Ascending aorta (tissue), 2 donors: ENCODE results near the gene NAA10. TPM values are rescaled to one million over a fixed set of nuclear protein-coding genes. Genes with fewer than 3 reads are reported as not detected.

ENCODE experiments used
- DNase-seq, 2 donors: peaks; one replicate each; pipeline ENCODE4 v3.0.0-alpha.2; 2019; ENCODE audit warnings: low spot score in 2 of 2
- H3K27ac ChIP-seq, 2 donors: fragments of 200-600 bp; sonication (generic); one replicate each; pipeline ENCODE4 v1.5.1; 2016 to 2017; ENCODE audit warnings: mild to moderate bottlenecking in 1 of 2
- H3K27me3 ChIP-seq: fragments of 200-600 bp; sonication (generic); one replicate; pipeline ENCODE4 v1.5.1; 2017
- H3K36me3 ChIP-seq, 2 donors: fragments of 200-600 bp; sonication (generic); one replicate each; pipeline ENCODE4 v1.5.1; 2016
- H3K4me1 ChIP-seq, 2 donors: fragments of 200-600 bp; sonication (generic); one replicate each; pipeline ENCODE4 v1.5.1; 2016 to 2017; ENCODE audit warnings: mild to moderate bottlenecking in 1 of 2
- H3K4me3 ChIP-seq, 2 donors: fragments of 200-600 bp; sonication (generic); one replicate each; pipeline ENCODE4 v1.5.1; 2016 to 2017; ENCODE audit warnings: mild to moderate bottlenecking in 1 of 2
- H3K9me3 ChIP-seq, 2 donors: fragments of 200-600 bp; sonication (generic); one replicate each; pipeline ENCODE4 v1.5.1; 2016
- CTCF ChIP-seq, 3 experiments: fragments of 200-600 bp in 2 of 3; fragments of 450-650 bp in 1 of 3; sonication (generic) in 2 of 3; IDR thresholded peaks; one replicate each; pipeline ENCODE4 v1.5.1; 2016 to 2019; ENCODE audit warnings: antibody characterized with exemption in 3 of 3, mild to moderate bottlenecking in 1 of 3, moderate library complexity in 1 of 3
- intact Hi-C: fragments of 100-400 bp; cut with DNase I; formaldehyde crosslinking; loops from one replicate; pipeline ENCODE4 v1.15.1; 2023
- total RNA-seq: library from RNA; depleted of rRNA; stranded (reverse); fragments of >200 nt; gene quantifications from one replicate; pipeline ENCODE4 v1.1.0, GENCODE V29; 2016

The NAA10 gene
- total RNA-seq, 1 donor from 2014 or later, result 155 TPM

- H3K36me3 ChIP-seq, result peaks cover 75 to 94% of the 10 kb centered on the region in 2 donors
- H3K4me1 ChIP-seq, result peaks cover 0 to 3% of the 10 kb centered on the region in 2 donors
- intact Hi-C loops, result loop anchor here (10.0 kb wide), 1 partner anchor 444 kb away; the partner anchor contains the start of gene ATP2B3
- no peak overlapping the region for H3K4me3 ChIP-seq
- no peak for DNase-seq
- no peak for TF ChIP-seq CTCF (IDR thresholded peaks at IDR 0.05)
- no peak overlapping the region for H3K27ac ChIP-seq
- no peaks in the 10 kb centered on the region for H3K27me3 ChIP-seq
- H3K9me3 ChIP-seq, result no peaks in the 10 kb centered on the region
These were observed 23.8 kb upstream of the NAA10 start for GRCh38 chrX:153958605-153959004.

DNA sequence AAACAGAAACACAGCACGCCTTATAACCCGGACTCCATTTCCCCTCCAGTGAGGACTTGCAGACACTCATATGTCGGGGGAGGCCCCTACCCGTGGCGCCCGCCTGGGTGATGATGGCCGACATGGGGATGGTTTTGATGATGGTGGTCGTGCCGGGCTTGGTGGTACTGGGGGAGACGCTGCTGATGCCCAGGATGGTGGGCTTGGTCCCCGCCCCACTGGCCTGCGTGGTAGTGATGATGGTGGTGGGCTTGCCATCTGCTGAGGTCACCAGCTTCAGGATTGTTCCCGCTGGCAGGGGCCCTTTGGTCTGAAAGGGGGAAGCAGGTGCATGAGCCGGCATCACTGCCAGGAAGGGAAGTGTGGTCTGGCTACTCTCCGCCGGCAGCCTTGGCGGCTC lies 22.4 kb upstream of the NAA10 start:
- peak overlapping the region in 1 of 2 donors; percentile 5 for H3K27ac ChIP-seq
- H3K9me3 ChIP-seq, result no peaks in the 10 kb centered on the region
- no peak for DNase-seq
- no peak for TF ChIP-seq CTCF (IDR thresholded peaks at IDR 0.05)
- H3K27me3 ChIP-seq, result no peaks in the 10 kb centered on the region
- no peak overlapping the region for H3K4me3 ChIP-seq
- intact Hi-C loops, result loop anchor here (10.0 kb wide), 1 partner anchor 442 kb away; the partner anchor contains the start of gene ATP2B3
- peaks cover 4 to 13% of the 10 kb centered on the region in 2 donors for H3K4me1 ChIP-seq
- H3K36me3 ChIP-seq, result peaks cover 74 to 88% of the 10 kb centered on the region in 2 donors

- H3K9me3 ChIP-seq, result no peaks in the 10 kb centered on the region
- TF ChIP-seq CTCF (IDR thresholded peaks at IDR 0.05), result no peak
- H3K36me3 ChIP-seq, result peaks cover 72 to 88% of the 10 kb centered on the region in 2 donors
- no peak for DNase-seq
- no peak overlapping the region for H3K4me3 ChIP-seq
- no peak overlapping the region for H3K27ac ChIP-seq
- intact Hi-C loops, result loop anchor here (10.0 kb wide), 1 partner anchor 441 kb away; the partner anchor contains the start of gene ATP2B3
- H3K4me1 ChIP-seq, result peaks cover 4 to 16% of the 10 kb centered on the region in 2 donors
- H3K27me3 ChIP-seq, result no peaks in the 10 kb centered on the region
These were observed 21.4 kb upstream of the NAA10 start for GRCh38 chrX:153956044-153956907.

DNA sequence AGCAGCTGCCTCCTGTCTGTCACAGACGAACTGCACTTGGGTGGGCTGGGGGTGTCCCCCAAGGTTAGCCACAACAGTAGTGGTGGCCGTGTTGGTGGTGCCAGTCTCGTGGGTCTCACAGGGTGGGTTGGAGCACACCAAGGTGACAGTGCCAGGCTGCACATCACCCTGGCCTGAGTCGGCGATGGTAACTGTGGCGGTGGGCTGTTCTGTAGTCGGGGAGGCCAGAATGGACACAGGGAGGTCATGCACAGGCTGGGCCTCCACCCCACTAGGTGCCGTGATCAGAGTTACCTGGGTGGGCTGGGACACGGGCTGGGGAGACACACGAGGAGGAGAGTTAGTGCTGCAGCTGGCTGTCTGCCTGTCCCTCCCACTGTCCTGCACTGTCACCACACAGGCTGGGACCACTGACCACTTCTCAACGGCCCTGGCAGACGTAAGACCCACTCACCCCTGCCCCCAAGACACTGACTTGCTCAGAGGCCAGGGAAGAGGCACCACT lies 20.4 kb upstream of the NAA10 start:
- no peak for TF ChIP-seq CTCF (IDR thresholded peaks at IDR 0.05)
- Histone ChIP-seq H3K9me3 (no peaks in the 10 kb centered on the region), H3K27ac (no peak overlapping the region), H3K4me3 (no peak overlapping the region), H3K36me3 (peaks cover 74 to 88% of the 10 kb centered on the region in 2 donors), H3K4me1 (peaks cover 4 to 16% of the 10 kb centered on the region in 2 donors), H3K27me3 (no peaks in the 10 kb centered on the region)
- DNase-seq, result no peak
- intact Hi-C loops, result loop anchor here (10.0 kb wide), 1 partner anchor 440 kb away; the partner anchor contains the start of gene ATP2B3

DNA sequence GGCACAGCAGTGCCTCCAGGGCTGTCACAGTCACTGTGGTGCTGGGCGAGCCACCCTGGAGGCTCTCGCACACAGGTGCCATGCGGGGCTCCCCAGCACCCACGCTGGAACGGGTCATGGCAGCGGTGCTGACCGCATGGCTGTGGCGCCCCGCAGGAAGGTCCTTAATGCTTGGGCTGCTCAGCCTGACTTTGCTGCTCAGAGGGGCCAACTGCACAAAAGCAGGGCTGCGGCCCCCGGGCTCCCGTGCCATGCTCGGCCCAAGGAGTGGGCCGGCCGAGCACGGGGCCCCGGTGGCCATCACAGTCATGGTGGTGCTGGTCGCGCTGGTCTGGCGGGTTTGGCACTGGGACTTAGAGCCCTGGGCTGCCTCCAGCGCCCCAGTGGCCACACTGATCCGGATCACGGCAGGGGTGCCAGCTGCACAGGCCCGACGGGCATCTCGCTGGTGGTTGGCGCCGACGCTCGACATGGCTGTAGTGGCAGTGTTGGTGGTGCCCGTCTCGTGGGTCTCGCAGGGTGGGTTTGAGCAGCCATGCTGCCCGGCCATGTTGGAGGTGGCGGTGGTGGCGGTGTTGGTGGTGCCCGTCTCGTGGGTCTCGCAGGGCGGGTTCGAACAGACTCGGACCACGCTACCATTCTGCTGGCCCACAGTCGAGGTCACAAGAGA lies 19.9 kb upstream of the NAA10 start:
- TF ChIP-seq CTCF (IDR thresholded peaks at IDR 0.05), result no peak
- intact Hi-C loops, result loop anchor here (5.0 to 10.0 kb wide), 2 partner anchors 440 to 997 kb away; partner anchors contain the start of gene ATP2B3

More for the DNA sequence above, 19.9 kb upstream of the NAA10 start:
- Histone ChIP-seq H3K9me3 (no peaks in the 10 kb centered on the region), H3K4me3 (peak overlapping the region in 1 of 2 donors; percentile 27), H3K27ac (no peak overlapping the region), H3K27me3 (no peaks in the 10 kb centered on the region), H3K4me1 (peaks cover 4 to 16% of the 10 kb centered on the region in 2 donors), H3K36me3 (peaks cover 74 to 88% of the 10 kb centered on the region in 2 donors)
- no peak for DNase-seq
